Motor neuron (in vitro differentiated cells): ENCODE measurements around the gene TMEM109. TPM values are rescaled to one million over a fixed set of nuclear protein-coding genes. Genes with fewer than 3 reads are reported as not detected.

ENCODE experiments used
- ATAC-seq, 8 experiments: fragments of 200-7000 bp; cut with Tn5 transposase; replicated peaks in 6 of 8; 2 replicates each; pipeline ENCODE4 v1.8.0; 2021; ENCODE audit warnings: mild to moderate bottlenecking in 8 of 8, moderate library complexity in 8 of 8
- H3K27ac ChIP-seq, 2 donors: fragments of 250-450 bp; sonication (Bioruptor Pico); 2 replicates each; pipeline ENCODE4 v1.9.0; 2021; ENCODE audit warnings: antibody characterized with exemption in 2 of 2, mild to moderate bottlenecking in 2 of 2, moderate library complexity in 1 of 2
- H3K4me1 ChIP-seq, 2 donors: fragments of 250-450 bp; sonication (Bioruptor Pico); replicated peaks in 1 of 2; 2 replicates each; pipeline ENCODE4 v1.6.1; 2021; ENCODE audit warnings: antibody characterized with exemption in 2 of 2, mild to moderate bottlenecking in 2 of 2, moderate library complexity in 1 of 2
- H3K4me3 ChIP-seq, 5 donors: fragments of 250-450 bp; sonication (Bioruptor Pico); 2 replicates each; pipeline ENCODE4 v1.9.0; 2021; ENCODE audit warnings: antibody characterized with exemption in 5 of 5, mild to moderate bottlenecking in 5 of 5, moderate library complexity in 4 of 5
- WGBS, 10 experiments: fragments of 450-650 bp; shearing (Covaris generic); methylation state at CpG; one replicate each; pipeline ENCODE4 v1.0.0; 2022; 5-methylcytosine and 5-hydroxymethylcytosine counted together
- in situ Hi-C, 9 experiments: fragments of 400-800 bp; cut with MboI; loops; one replicate each; pipeline ENCODE4 v1.15.0; 2021; ENCODE audit warnings: low sequenced_read_pairs in 9 of 9, low pct_unique_long_range_greater_than_20kb in 2 of 9; ENCODE audit not compliant: unreplicated experiment in 9 of 9
- total RNA-seq, 8 experiments: library from RNA; unstranded; fragments of 300-600 nt; gene quantifications; 2 replicates each; pipeline versions ENCODE4 v1.2.3 to v1.2.4, GENCODE V29; 2022

The TMEM109 gene, protein sequence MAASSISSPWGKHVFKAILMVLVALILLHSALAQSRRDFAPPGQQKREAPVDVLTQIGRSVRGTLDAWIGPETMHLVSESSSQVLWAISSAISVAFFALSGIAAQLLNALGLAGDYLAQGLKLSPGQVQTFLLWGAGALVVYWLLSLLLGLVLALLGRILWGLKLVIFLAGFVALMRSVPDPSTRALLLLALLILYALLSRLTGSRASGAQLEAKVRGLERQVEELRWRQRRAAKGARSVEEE
- total RNA-seq: 10 to 100 TPM in 5 of 8 experiments, 1 to 10 TPM in 3; 5.1 to 72.7 (median 28.6) TPM

DNA sequence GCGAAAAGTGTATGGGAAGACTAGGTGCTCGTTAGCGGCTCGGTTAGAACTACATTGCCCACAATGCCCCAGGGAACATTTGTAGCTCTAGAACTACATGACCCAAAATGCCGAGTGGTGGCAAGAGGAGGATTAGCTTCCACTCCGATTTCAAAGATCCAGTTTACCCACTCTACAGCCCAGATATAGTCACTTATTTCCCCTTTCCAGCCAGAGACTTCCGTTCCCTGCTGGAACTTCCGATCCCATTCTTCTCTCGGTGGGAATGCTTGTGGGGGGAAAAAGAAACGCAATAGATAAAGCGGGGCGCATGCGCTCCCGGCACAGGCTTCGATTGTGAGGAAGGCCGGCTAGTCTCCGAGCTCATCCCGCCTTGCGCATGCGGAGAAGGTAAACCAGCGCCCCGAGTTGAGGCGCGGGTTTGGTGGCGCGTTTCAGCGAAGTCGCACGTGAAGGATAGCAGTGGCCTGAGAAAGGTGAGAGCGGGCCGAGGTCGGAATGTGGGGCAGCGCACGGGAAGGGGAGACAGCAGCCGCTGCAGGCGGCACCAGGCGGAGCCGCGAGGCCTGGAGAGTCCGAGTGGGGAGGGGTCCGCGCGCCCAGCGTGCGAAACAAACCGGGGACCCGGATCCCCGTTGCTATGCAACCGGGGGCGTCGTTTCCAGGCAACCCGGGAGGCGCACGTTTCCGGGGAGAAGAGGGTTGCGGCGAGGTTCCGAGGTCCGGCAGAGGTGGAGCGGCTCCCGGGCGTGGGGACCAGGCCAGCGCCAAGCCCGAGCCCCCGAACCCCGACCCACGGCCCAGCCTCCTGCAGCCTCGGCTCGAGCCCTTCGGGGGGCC lies at the start of gene TMEM109:
TSS of gene TMEM109 (plus strand) at position 366 of the 840 bp plus-strand sequence. CDS start 5,536 bp downstream, outside the sequence.
- WGBS, 10 experiments: 0 to 6% (median 0%) methylated on average over 1 to 21 of the region's 70 CpGs; no CpG with 5 or more reads in 1 of the 10 experiments
- in situ Hi-C loops: loop anchor here in 2 of 9 experiments (10.0 kb wide), 1 partner anchor 211 kb away; no protein-coding TSS in a partner anchor
- Histone ChIP-seq H3K4me3 (peak within 1 kb of the TSS; percentile 46 to 70 (median 62)), H3K27ac (peak within 1 kb of the TSS; percentile 94 to 98), H3K4me1 (peaks cover 15% of the 10 kb centered on the region in 2 donors)
- ATAC-seq: peak; percentile 69 to 87 (median 80)

DNA sequence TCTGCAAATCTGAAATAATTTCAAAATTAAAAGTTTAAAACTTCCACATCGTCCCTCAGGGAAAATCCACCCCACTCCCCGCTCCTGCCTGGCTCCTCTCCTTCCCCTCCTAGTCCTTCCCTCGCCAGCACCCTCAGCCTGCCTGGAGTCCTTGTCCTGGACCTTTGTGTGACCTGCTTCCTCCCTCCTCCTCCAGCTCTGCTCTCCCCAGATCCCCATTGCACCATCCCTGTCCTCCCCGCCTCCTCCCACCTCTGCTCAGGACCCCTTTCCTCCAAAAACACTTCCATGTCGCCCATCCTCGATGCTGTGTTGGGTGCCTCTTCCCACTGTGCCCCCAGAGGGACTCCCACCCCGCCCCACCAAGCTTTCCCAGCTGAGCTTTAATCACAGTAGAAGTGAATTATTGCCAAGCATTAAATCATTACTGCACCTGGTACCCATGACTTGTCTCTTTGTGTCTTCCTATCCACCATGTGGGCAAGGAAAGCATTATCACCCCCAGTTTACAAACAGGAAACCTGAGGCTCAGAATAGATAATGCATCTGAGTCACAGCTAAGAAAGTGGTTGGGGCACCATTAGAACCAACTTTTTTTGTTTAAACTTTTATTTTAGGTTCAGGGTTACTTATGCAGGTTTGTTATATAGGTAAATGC lies 49.0 kb upstream of the TMEM109 start:
- ATAC-seq: peak in 1 of 8 experiments; percentile 14
- H3K27ac ChIP-seq: no peak overlapping the region
- in situ Hi-C loops: no loop called here
- H3K4me3 ChIP-seq: no peak overlapping the region
- H3K4me1 ChIP-seq: no peaks in the 10 kb centered on the region
- 0 to 80% (median 40%) methylated on average over 1 to 3 of the region's 7 CpGs; no CpG with 5 or more reads in 6 of the 10 experiments for WGBS, 10 experiments

DNA sequence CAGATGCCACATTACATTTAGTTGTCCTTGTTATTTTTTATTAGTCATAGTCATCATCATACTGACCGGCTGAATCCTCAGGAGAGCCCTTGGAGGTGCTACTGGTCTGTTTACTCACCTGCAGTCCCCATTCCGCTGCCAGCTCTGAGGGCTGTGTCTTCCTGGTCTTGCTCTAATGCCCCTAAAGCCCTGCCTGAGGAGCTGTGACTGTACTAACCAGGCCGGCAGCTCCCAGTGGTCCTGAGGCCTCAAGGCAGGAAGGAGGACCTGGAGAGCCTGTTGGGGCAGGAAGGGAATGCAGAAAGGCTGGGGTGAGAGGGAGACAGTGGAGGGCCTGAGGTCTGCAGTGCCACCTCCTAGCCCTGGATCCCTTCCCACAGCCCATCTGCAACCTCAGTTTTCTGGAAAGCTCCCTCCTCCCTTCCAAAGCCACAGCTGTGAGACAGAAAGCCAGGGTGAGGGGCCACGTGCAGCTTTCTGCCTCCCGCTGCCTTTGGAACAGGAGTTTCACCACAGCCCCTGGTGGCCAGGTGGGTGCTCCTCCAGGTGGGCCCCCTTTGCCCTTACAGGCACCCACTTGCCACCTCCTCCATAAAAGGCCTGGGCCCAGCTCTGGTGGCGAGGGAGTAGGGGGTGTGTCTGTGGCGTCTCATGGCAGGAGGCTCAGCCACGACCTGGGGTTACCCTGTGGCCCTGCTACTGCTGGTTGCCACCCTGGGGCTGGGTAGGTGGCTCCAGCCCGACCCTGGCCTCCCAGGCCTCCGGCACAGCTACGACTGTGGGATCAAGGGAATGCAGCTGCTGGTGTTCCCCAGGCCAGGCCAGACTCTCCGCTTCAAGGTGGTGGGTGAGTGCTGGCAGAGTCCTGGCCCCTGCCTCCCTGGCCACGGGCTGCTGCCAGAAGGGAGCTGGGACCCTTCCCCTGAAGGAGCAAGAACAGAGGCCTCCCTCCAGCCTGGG lies 46.8 kb upstream of the TMEM109 start, which contains the start of gene ZP1:
TSS of gene ZP1 (plus strand) at position 632 of the 960 bp plus-strand sequence. CDS start at position 652, 20 bp downstream.
- Histone ChIP-seq H3K4me3 (no peak within 1 kb of the TSS), H3K4me1 (no peaks in the 10 kb centered on the region), H3K27ac (no peak within 1 kb of the TSS)
- 33 to 93% (median 63%) methylated on average over 1 to 3 of the region's 13 CpGs; no CpG with 5 or more reads in 1 of the 10 experiments for WGBS, 10 experiments
- ATAC-seq: no peak
- in situ Hi-C loops: no loop called here

DNA sequence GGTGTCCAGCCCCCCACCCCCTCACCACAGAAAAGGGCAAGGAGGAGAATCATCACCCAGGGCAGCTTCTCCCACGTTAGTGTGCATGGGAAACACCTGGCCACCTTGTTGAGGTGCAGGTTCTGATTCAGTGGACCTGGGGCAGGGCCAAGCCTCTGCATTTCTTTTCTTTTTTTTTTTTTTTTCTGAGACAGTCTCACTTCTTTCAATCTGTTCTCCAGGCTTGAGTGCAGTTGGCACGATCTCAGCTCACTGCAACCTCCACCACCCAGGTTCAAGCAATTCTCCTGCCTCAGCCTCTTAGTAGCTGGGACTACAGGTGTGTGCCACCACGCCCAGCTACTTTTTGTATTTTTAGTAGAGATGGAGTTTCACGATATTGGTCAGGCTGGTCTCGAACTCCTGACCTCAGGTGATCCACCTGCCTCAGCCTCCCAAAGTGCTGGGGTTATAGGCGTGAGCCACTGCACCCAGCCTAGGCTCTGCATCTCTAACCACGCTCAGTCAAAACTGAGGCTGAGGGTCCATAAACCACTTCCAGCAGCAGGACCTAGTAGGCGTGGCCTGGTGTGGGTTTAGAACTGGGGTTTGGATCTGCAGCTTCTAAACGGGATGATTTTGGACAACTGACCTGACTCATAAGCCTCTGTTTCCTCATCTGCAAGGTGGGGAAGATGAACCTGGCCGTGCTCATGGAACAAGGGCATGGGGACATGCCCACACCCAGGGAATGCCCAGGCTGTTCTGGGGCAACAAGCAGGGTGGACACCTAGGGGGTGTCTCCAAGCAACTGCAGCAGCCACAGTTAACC lies 45.9 kb upstream of the TMEM109 start:
- H3K4me3 ChIP-seq: no peak overlapping the region
- 66 to 100% (median 86%) methylated on average over 1 to 8 of the region's 10 CpGs; no CpG with 5 or more reads in 3 of the 10 experiments for WGBS, 10 experiments
- no peaks in the 10 kb centered on the region for H3K4me1 ChIP-seq
- no peak for ATAC-seq
- in situ Hi-C loops: no loop called here
- no peak overlapping the region for H3K27ac ChIP-seq

DNA sequence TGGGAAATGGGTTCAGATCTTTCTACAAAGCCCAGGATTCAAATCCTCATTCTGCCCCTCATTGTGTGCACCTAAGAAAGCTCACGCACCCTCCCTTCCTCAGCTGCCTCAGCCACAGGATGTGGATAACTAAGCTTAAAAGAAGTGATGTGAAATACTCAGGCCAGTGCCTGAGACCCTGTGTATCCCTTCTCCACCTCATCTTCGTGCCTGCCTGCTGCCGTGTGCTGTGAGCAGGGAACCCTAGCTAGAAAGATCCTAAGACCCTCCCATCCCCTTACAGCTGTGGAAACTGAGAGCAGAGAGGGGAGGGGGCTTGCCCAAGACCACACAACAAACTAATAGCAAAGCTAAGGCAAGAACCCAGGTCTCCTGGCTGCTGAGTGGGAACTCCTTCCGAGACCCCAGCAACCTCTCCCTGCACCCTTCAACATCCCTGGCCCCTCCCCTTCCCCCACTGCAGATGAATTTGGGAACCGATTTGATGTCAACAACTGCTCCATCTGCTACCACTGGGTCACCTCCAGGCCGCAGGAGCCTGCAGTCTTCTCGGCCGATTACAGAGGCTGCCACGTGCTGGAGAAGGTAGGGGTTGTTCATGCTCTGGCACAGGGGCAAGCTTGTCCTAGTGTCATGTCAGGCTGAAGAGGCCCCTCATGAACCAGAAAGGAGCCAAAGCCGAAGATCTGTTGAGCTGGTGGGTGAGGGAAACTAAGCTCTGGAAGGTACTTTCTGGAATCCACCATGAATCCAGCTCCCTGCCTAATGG lies 45.1 kb upstream of the TMEM109 start:
- WGBS, 10 experiments: 40 to 90% (median 67%) methylated on average over 1 to 4 of the region's 10 CpGs; no CpG with 5 or more reads in 4 of the 10 experiments
- Histone ChIP-seq H3K4me3 (no peak overlapping the region), H3K4me1 (no peaks in the 10 kb centered on the region), H3K27ac (no peak overlapping the region)
- ATAC-seq: no peak
- in situ Hi-C loops: no loop called here

DNA sequence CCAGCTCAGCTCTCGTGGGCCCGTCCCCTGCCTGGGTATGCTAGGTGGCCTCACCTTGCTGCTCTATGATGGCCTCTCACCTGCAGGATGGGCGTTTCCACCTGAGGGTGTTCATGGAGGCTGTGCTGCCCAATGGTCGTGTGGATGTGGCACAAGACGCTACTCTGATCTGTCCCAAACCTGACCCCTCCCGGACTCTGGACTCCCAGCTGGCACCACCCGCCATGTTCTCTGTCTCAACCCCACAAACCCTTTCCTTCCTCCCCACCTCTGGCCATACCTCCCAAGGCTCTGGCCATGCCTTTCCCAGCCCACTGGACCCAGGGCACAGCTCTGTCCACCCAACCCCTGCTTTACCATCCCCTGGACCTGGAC lies 44.5 kb upstream of the TMEM109 start:
- Histone ChIP-seq H3K4me3 (no peak overlapping the region), H3K27ac (no peak overlapping the region), H3K4me1 (no peaks in the 10 kb centered on the region)
- 80 to 100% (median 90%) methylated on average over 1 to 4 of the region's 7 CpGs; no CpG with 5 or more reads in 6 of the 10 experiments for WGBS, 10 experiments
- ATAC-seq: no peak
- in situ Hi-C loops: no loop called here

DNA sequence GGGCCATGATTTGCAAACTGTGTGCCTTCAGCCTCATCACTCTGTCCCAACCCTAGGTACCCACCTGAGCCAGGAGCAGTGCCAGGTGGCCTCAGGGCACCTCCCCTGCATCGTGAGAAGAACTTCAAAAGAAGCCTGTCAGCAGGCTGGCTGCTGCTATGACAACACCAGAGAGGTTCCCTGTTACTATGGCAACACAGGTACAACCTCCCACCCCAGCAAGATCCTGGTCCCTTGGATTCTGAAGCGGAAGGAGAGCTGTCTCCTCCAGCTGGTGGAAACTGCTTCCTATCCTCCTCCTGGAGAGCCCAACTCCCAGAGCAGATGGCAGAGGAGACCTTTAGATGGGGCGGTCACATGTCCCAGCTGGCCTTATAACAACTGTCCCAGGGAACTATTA lies 43.7 kb upstream of the TMEM109 start:
- 38 to 100% (median 80%) methylated on average over 1 to 2 of the region's 3 CpGs; no CpG with 5 or more reads in 5 of the 10 experiments for WGBS, 10 experiments
- H3K4me1 ChIP-seq: no peaks in the 10 kb centered on the region
- ATAC-seq: peak in 4 of 8 experiments; percentile 34 to 46 (median 36)
- no peak overlapping the region for H3K4me3 ChIP-seq
- in situ Hi-C loops: no loop called here
- H3K27ac ChIP-seq: no peak overlapping the region

DNA sequence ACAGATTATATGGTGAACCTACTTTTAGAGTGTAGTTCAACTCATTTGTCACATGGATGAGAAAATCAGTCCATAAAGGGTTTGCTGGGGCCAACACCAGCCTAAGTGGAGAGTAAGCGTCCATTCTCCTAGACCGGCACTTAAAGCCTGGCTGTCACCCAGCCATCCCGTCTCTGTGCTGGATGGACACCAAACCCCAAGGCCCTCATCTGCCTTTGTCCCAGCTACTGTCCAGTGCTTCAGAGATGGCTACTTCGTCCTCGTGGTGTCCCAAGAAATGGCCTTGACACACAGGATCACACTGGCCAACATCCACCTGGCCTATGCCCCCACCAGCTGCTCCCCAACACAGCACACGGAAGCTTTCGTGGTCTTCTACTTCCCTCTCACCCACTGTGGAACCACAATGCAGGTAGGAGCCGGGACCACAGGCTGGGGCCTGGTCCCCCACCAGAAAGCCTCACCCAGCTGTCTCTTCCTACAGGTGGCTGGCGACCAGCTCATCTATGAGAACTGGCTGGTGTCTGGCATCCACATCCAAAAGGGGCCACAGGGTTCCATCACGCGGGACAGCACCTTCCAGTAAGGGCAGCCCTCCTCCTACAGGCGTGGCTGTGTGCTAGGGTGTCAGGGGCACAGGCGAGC lies 43.1 kb upstream of the TMEM109 start:
- Histone ChIP-seq H3K4me3 (no peak overlapping the region), H3K27ac (no peak overlapping the region), H3K4me1 (no peaks in the 10 kb centered on the region)
- in situ Hi-C loops: no loop called here
- 72 to 100% (median 85%) methylated on average over 1 to 9 of the region's 13 CpGs; no CpG with 5 or more reads in 4 of the 10 experiments for WGBS, 10 experiments
- no peak for ATAC-seq

DNA sequence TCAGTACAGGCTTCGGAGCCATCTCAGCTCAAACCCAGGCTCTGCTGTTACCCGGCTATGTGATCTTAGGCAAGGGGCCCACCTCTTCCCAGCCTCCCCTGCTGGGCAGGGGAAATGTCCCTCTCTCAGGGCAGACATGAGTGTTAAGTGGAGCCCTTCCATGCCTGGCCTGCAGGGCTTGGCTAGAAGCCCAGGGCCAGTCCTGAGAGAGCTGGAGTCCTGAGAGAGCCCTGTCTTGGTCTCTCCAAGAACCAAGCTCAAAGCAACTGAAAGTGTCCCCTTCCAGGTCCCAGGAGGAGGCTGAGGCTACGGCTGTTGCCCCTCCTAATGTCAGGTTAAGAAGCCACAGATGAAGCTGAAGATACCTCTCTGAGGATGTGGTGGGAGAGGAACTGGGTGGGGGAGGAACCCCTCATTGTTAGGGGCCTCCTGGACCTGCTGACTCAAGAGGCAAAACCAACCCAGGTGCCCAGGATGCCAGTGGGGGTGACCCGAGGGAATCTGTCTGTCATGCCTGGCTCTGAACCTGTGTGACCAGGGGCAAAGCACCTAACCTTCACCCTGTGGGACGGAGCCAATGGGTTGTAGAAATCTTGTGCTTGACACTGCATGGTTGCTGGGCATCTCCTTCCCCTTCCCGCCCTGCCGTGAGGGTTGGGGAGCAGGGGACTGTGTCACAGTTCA lies 42.4 kb upstream of the TMEM109 start:
- Histone ChIP-seq H3K4me1 (no peaks in the 10 kb centered on the region), H3K27ac (no peak overlapping the region), H3K4me3 (no peak overlapping the region)
- in situ Hi-C loops: no loop called here
- ATAC-seq: peak in 4 of 8 experiments; percentile 39 to 58 (median 51)
- WGBS, 10 experiments: 67 to 100% (median 90%) methylated on average over 1 to 5 of the region's 7 CpGs; no CpG with 5 or more reads in 3 of the 10 experiments
